Neural cell (in vitro differentiated cells): ENCODE data around the gene PSMG3. TPM values are rescaled to one million over a fixed set of nuclear protein-coding genes. Genes with fewer than 3 reads are reported as not detected.

Source experiments
- H2AFZ ChIP-seq: fragments of 200-600, 300-800 bp; sonication (generic), shearing (Covaris generic); 2 replicates; pipeline ENCODE4 v1.6.0; 2014; ENCODE audit warnings: low read depth, mild to moderate bottlenecking, antibody characterized with exemption, low read length, moderate library complexity
- H3F3A ChIP-seq: fragments of 200-600 bp; shearing (Covaris generic); 2 replicates; pipeline ENCODE4 v1.6.1; 2016; ENCODE audit warnings: mild to moderate bottlenecking, moderate library complexity, mixed read lengths, antibody characterized with exemption, low read length; ENCODE audit not compliant: insufficient read depth, poor library complexity, severe bottlenecking
- H3K27ac ChIP-seq: fragments of 200-600, 300-800 bp; sonication (generic), shearing (Covaris generic); 2 replicates; pipeline ENCODE4 v1.5.1; 2014; ENCODE audit warnings: mild to moderate bottlenecking, low read length, moderate library complexity
- H3K27me3 ChIP-seq: fragments of 300-800, 200-600 bp; sonication (generic), shearing (Covaris generic); 2 replicates; pipeline ENCODE4 v1.6.0; 2014; ENCODE audit warnings: mild to moderate bottlenecking, low read depth, low read length, moderate library complexity; ENCODE audit not compliant: insufficient read depth
- H3K36me3 ChIP-seq: fragments of 300-800, 200-600 bp; sonication (generic), shearing (Covaris generic); 2 replicates; pipeline ENCODE4 v1.5.1; 2014; ENCODE audit warnings: mild to moderate bottlenecking, antibody characterized with exemption, low read length, moderate library complexity; ENCODE audit not compliant: insufficient read depth
- H3K4me2 ChIP-seq: fragments of 300-800, 200-600 bp; sonication (generic), shearing (Covaris generic); 2 replicates; pipeline ENCODE4 v1.6.0; 2014; ENCODE audit warnings: mild to moderate bottlenecking, low read length
- H3K4me3 ChIP-seq: fragments of 300-800, 200-600 bp; sonication (generic), shearing (Covaris generic); 2 replicates; pipeline ENCODE4 v1.5.1; 2014; ENCODE audit warnings: mild to moderate bottlenecking, low read length, moderate library complexity
- H3K79me2 ChIP-seq: fragments of 200-600 bp; shearing (Covaris generic); replicated peaks from 2 replicates; pipeline ENCODE4 v1.6.0; 2014; ENCODE audit warnings: mild to moderate bottlenecking, low read length, moderate library complexity; ENCODE audit not compliant: insufficient read depth
- H3K9ac ChIP-seq: fragments of 300-800, 200-600 bp; sonication (generic), shearing (Covaris generic); 2 replicates; pipeline ENCODE4 v1.6.1; 2016; ENCODE audit warnings: mild to moderate bottlenecking, low read length, mixed read lengths
- H3K9me2 ChIP-seq: fragments of 200-600 bp; shearing (Covaris generic); 2 replicates; pipeline ENCODE4 v1.6.1; 2016; ENCODE audit warnings: mild to moderate bottlenecking, low read length, mixed read lengths; ENCODE audit not compliant: insufficient read depth
- H3K9me3 ChIP-seq: fragments of 200-600, 300-800 bp; sonication (generic), shearing (Covaris generic); 2 replicates; pipeline ENCODE4 v1.6.1; 2016; ENCODE audit warnings: mild to moderate bottlenecking, mixed run types, low read length, moderate library complexity, mixed read lengths
- H4K20me1 ChIP-seq: fragments of 200-600 bp; shearing (Covaris generic); 2 replicates; pipeline ENCODE4 v1.6.1; 2016; ENCODE audit warnings: mild to moderate bottlenecking, mixed run types; ENCODE audit not compliant: insufficient read depth
- EP300 ChIP-seq: fragments of 450-650 bp; conservative IDR thresholded peaks from 2 replicates; pipeline ENCODE4 v1.6.1; 2014; ENCODE audit warnings: antibody characterized with exemption, mild to moderate bottlenecking, moderate library complexity; ENCODE audit not compliant: poor library complexity, severe bottlenecking
- EZH2 ChIP-seq: fragments of 200-600, 300-800 bp; shearing (Covaris generic), sonication (generic); IDR thresholded peaks from 2 replicates; pipeline ENCODE4 v1.6.1; 2014; ENCODE audit warnings: antibody characterized with exemption, low read length, borderline replicate concordance, mild to moderate bottlenecking; ENCODE audit not compliant: insufficient read depth, poor library complexity, severe bottlenecking
- MXI1 ChIP-seq: fragments of 450-650 bp; conservative IDR thresholded peaks from 2 replicates; pipeline ENCODE4 v1.6.1; 2014; ENCODE audit warnings: antibody characterized with exemption, mild to moderate bottlenecking; ENCODE audit not compliant: poor library complexity, severe bottlenecking
- POLR2AphosphoS5 ChIP-seq: IDR thresholded peaks from 2 replicates; pipeline ENCODE4 v1.6.1; 2012
- RAD21 ChIP-seq: fragments of 450-650 bp; conservative IDR thresholded peaks from 2 replicates; pipeline ENCODE4 v1.6.1; 2014; ENCODE audit warnings: antibody characterized with exemption, mild to moderate bottlenecking, moderate library complexity
- SMC3 ChIP-seq: fragments of 450-650 bp; conservative IDR thresholded peaks from 2 replicates; pipeline ENCODE4 v1.6.1; 2014; ENCODE audit warnings: antibody characterized with exemption, mild to moderate bottlenecking, moderate library complexity; ENCODE audit not compliant: poor library complexity
- TAF1 ChIP-seq: IDR thresholded peaks from 2 replicates; pipeline ENCODE4 v1.6.1; 2012; ENCODE audit warnings: low read depth
- polyA plus RNA-seq: library from polyadenylated mRNA; depleted of rRNA; stranded (reverse); fragments of >200 nt; gene quantifications from 2 replicates; pipeline ENCODE4 v1.2.3, GENCODE V29; 2014
- TF ChIP-seq, protein P1 (sequence below): fragments of 450-650 bp; IDR thresholded peaks from 2 replicates; pipeline ENCODE4 v1.5.1; 2014; ENCODE audit warnings: antibody characterized with exemption, mild to moderate bottlenecking, moderate library complexity; ENCODE audit not compliant: poor library complexity, severe bottlenecking
- TF ChIP-seq, protein P2 (sequence below): IDR thresholded peaks from 2 replicates; pipeline ENCODE4 v1.6.1; 2012; ENCODE audit warnings: borderline replicate concordance

Gene PSMG3
- polyA plus RNA-seq, 1 donor from 2014 or later, result 50.6 TPM

GRCh38 chr7:1558181-1558811 is 11.5 kb downstream of the PSMG3 start:
- Histone ChIP-seq H3K27me3 (no peaks in the 10 kb centered on the region), H3K9ac (no peak overlapping the region), H3K9me2 (no peaks in the 10 kb centered on the region), H3K27ac (no peak overlapping the region), H3K4me3 (no peak overlapping the region), H3K79me2 (no peaks in the 10 kb centered on the region), H3F3A (no peaks in the 10 kb centered on the region), H3K36me3 (no peaks in the 10 kb centered on the region), H3K9me3 (no peaks in the 10 kb centered on the region), H3K4me2 (no peak overlapping the region), H2AFZ (no peak overlapping the region), H4K20me1 (no peaks in the 10 kb centered on the region)
- TF ChIP-seq, protein P1, sequence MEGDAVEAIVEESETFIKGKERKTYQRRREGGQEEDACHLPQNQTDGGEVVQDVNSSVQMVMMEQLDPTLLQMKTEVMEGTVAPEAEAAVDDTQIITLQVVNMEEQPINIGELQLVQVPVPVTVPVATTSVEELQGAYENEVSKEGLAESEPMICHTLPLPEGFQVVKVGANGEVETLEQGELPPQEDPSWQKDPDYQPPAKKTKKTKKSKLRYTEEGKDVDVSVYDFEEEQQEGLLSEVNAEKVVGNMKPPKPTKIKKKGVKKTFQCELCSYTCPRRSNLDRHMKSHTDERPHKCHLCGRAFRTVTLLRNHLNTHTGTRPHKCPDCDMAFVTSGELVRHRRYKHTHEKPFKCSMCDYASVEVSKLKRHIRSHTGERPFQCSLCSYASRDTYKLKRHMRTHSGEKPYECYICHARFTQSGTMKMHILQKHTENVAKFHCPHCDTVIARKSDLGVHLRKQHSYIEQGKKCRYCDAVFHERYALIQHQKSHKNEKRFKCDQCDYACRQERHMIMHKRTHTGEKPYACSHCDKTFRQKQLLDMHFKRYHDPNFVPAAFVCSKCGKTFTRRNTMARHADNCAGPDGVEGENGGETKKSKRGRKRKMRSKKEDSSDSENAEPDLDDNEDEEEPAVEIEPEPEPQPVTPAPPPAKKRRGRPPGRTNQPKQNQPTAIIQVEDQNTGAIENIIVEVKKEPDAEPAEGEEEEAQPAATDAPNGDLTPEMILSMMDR, result no peak
- TF ChIP-seq SMC3, result no peak
- no peak for TF ChIP-seq MXI1
- TF ChIP-seq EP300, result no peak
- TF ChIP-seq TAF1, result no peak
- TF ChIP-seq RAD21, result no peak
- no peak for TF ChIP-seq POLR2AphosphoS5

DNA sequence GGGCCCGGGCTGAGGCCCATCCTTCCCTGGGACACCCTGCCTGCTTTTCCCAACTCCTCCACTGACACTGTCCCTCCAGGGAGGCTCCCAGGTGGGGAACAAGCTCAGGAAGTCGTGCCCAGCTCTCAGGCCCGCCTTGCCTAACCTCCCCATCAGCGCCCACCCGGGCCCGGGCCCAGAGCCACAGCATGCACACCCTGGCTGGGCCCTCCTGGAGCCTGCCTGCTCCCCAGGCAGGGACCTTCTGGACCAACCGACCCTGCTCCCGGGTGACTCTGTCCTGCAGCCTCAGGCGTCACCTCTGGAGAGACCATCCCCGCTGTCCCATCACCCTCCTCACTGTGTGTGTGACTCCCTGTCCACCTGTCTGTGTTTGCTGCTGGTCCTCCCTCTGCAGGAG is 12.1 kb downstream of the PSMG3 start:
- no peak overlapping the region for H3K4me3 ChIP-seq
- H3K27ac ChIP-seq, result no peak overlapping the region
- TF ChIP-seq SMC3 (no peak), POLR2AphosphoS5 (no peak), EP300 (no peak), MXI1 (no peak), TAF1 (no peak), RAD21 (no peak), EZH2 (no peak)
- TF ChIP-seq, protein P1, result no peak
- TF ChIP-seq, protein P2, sequence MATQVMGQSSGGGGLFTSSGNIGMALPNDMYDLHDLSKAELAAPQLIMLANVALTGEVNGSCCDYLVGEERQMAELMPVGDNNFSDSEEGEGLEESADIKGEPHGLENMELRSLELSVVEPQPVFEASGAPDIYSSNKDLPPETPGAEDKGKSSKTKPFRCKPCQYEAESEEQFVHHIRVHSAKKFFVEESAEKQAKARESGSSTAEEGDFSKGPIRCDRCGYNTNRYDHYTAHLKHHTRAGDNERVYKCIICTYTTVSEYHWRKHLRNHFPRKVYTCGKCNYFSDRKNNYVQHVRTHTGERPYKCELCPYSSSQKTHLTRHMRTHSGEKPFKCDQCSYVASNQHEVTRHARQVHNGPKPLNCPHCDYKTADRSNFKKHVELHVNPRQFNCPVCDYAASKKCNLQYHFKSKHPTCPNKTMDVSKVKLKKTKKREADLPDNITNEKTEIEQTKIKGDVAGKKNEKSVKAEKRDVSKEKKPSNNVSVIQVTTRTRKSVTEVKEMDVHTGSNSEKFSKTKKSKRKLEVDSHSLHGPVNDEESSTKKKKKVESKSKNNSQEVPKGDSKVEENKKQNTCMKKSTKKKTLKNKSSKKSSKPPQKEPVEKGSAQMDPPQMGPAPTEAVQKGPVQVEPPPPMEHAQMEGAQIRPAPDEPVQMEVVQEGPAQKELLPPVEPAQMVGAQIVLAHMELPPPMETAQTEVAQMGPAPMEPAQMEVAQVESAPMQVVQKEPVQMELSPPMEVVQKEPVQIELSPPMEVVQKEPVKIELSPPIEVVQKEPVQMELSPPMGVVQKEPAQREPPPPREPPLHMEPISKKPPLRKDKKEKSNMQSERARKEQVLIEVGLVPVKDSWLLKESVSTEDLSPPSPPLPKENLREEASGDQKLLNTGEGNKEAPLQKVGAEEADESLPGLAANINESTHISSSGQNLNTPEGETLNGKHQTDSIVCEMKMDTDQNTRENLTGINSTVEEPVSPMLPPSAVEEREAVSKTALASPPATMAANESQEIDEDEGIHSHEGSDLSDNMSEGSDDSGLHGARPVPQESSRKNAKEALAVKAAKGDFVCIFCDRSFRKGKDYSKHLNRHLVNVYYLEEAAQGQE, result no peak
- no peaks in the 10 kb centered on the region for H4K20me1 ChIP-seq
- H3K4me2 ChIP-seq, result no peak overlapping the region
- H3K79me2 ChIP-seq, result no peaks in the 10 kb centered on the region
- no peaks in the 10 kb centered on the region for H3K27me3 ChIP-seq
- no peak overlapping the region for H3K9ac ChIP-seq
- H3K36me3 ChIP-seq, result no peaks in the 10 kb centered on the region
- H3K9me2 ChIP-seq, result no peaks in the 10 kb centered on the region
- H2AFZ ChIP-seq, result no peak overlapping the region
- no peaks in the 10 kb centered on the region for H3K9me3 ChIP-seq
- H3F3A ChIP-seq, result no peaks in the 10 kb centered on the region
